Activated B cell treated with CpG ODN at 0.5 μM for 24 hours (primary cell): ENCODE measurements around the gene MED13L. TPM values are rescaled to one million over a fixed set of nuclear protein-coding genes. Genes with fewer than 3 reads are reported as not detected.

Experiments used
- ATAC-seq: fragments of 200-7000 bp; cut with Tn5 transposase; one replicate; pipeline ENCODE4 v1.10.0; 2021; ENCODE audit warnings: low read depth, mild to moderate bottlenecking, moderate library complexity
- CTCF ChIA-PET: fragments of 350-600 bp; sonication (Branson Sonifier 250); formaldehyde crosslinking; loops from one replicate; lab custom pipeline; 2021; ENCODE audit warnings: antibody characterized with exemption; lab: Charles Lee
- POLR2A ChIA-PET: fragments of 350-600 bp; sonication (Branson Sonifier 250); formaldehyde crosslinking; loops from one replicate; lab custom pipeline; 2021; ENCODE audit warnings: antibody characterized with exemption; lab: Charles Lee
- DNase-seq: peaks from one replicate; pipeline ENCODE4 v3.0.0; 2022
- H3K27ac Mint-ChIP-seq: one replicate; pipeline ENCODE4 v1.8.0; 2020; ENCODE audit warnings: mixed read lengths
- H3K27me3 Mint-ChIP-seq: one replicate; pipeline ENCODE4 v1.8.0; 2021; ENCODE audit warnings: mixed read lengths
- H3K36me3 Mint-ChIP-seq: one replicate; pipeline ENCODE4 v1.8.0; 2021; ENCODE audit warnings: low read depth, mixed read lengths
- H3K4me1 Mint-ChIP-seq: one replicate; pipeline ENCODE4 v1.8.0; 2021; ENCODE audit warnings: mixed read lengths
- H3K4me3 Mint-ChIP-seq: one replicate; pipeline ENCODE4 v1.8.0; 2020; ENCODE audit warnings: mild to moderate bottlenecking, mixed read lengths
- H3K9me3 Mint-ChIP-seq: one replicate; pipeline ENCODE4 v1.8.0; 2020; ENCODE audit warnings: mixed read lengths
- intact Hi-C: fragments of 100-400 bp; cut with micrococcal nuclease; formaldehyde crosslinking; loops from one replicate; pipeline ENCODE4 v1.15.1; 2024
- total RNA-seq: library from RNA; stranded (reverse); gene quantifications from 2 replicates; pipeline ENCODE4 v1.2.3, GENCODE V29; 2022
- TF ChIP-seq, protein P1 (sequence below): fragments of 200-600 bp; IDR thresholded peaks from one replicate; pipeline ENCODE4 v1.8.0; 2022; ENCODE audit warnings: antibody characterized with exemption, mild to moderate bottlenecking

The MED13L gene
- total RNA-seq, 1 donor from 2014 or later, result 183 TPM

- ATAC-seq (no peak), DNase-seq (no peak)
- peaks cover 58% of the 10 kb centered on the region for H3K4me1 Mint-ChIP-seq
- H3K4me3 Mint-ChIP-seq, result no peak overlapping the region
- intact Hi-C loops, result no loop called here
- H3K27ac Mint-ChIP-seq, result no peak overlapping the region
- TF ChIP-seq, protein P1, sequence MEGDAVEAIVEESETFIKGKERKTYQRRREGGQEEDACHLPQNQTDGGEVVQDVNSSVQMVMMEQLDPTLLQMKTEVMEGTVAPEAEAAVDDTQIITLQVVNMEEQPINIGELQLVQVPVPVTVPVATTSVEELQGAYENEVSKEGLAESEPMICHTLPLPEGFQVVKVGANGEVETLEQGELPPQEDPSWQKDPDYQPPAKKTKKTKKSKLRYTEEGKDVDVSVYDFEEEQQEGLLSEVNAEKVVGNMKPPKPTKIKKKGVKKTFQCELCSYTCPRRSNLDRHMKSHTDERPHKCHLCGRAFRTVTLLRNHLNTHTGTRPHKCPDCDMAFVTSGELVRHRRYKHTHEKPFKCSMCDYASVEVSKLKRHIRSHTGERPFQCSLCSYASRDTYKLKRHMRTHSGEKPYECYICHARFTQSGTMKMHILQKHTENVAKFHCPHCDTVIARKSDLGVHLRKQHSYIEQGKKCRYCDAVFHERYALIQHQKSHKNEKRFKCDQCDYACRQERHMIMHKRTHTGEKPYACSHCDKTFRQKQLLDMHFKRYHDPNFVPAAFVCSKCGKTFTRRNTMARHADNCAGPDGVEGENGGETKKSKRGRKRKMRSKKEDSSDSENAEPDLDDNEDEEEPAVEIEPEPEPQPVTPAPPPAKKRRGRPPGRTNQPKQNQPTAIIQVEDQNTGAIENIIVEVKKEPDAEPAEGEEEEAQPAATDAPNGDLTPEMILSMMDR, result no peak
- ChIA-PET CTCF (no interaction called here), POLR2A (no interaction called here)
- no peaks in the 10 kb centered on the region for H3K27me3 Mint-ChIP-seq
- no peaks in the 10 kb centered on the region for H3K36me3 Mint-ChIP-seq
- no peaks in the 10 kb centered on the region for H3K9me3 Mint-ChIP-seq
Observed at GRCh38 chr12:116169071-116169470, 108.4 kb downstream of the MED13L start.

DNA sequence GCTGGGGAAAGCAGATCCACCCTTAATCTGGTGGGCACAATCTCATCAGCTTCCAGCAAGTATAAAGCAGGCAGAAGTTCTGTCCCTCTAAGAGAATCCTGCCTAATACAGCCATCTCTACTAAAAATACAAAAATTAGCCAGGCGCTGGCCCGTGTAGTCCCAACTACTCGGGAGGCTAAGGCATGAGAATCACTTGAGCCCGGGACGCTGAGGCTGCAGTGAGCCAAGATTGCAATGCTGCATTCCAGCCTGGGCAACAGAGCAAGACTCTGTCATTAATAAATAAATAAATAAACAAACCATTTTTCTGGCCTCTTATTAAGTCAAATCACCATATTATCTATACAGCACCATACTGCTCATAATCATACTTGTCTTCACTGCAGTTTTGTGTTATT lies 111.2 kb downstream of the MED13L start:
- Mint-ChIP-seq H3K4me1 (peaks cover 44% of the 10 kb centered on the region), H3K36me3 (no peaks in the 10 kb centered on the region), H3K27ac (no peak overlapping the region), H3K4me3 (no peak overlapping the region), H3K9me3 (no peaks in the 10 kb centered on the region), H3K27me3 (no peaks in the 10 kb centered on the region)
- intact Hi-C loops, result no loop called here
- ATAC-seq, result no peak
- TF ChIP-seq, protein P1, result no peak
- ChIA-PET POLR2A (no interaction called here), CTCF (no interaction called here)
- DNase-seq, result no peak

DNA sequence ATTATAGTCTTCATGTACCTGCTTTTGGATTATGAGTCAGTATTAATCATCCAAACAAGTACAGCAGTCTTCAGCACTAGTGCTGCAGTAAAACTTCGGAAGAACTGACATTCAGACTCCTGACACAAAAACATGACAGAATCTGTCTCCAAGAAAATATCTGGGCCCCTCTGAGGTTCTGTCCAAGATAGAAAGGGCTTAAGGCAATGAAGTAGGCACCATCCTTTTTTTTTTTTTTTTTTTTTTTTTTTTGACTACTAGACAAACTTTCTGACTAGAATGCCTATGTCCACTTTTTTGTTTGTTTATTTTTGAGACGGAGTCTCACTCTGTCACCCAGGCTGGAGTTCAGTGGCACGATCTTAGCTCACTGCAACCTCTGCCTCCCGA lies 112.5 kb downstream of the MED13L start:
- Mint-ChIP-seq H3K4me1 (peaks cover 46% of the 10 kb centered on the region), H3K27me3 (no peaks in the 10 kb centered on the region), H3K9me3 (no peaks in the 10 kb centered on the region), H3K27ac (no peak overlapping the region), H3K4me3 (no peak overlapping the region), H3K36me3 (no peaks in the 10 kb centered on the region)
- ChIA-PET POLR2A (no interaction called here), CTCF (no interaction called here)
- intact Hi-C loops, result no loop called here
- ATAC-seq, result no peak
- TF ChIP-seq, protein P1, result no peak
- DNase-seq, result no peak

DNA sequence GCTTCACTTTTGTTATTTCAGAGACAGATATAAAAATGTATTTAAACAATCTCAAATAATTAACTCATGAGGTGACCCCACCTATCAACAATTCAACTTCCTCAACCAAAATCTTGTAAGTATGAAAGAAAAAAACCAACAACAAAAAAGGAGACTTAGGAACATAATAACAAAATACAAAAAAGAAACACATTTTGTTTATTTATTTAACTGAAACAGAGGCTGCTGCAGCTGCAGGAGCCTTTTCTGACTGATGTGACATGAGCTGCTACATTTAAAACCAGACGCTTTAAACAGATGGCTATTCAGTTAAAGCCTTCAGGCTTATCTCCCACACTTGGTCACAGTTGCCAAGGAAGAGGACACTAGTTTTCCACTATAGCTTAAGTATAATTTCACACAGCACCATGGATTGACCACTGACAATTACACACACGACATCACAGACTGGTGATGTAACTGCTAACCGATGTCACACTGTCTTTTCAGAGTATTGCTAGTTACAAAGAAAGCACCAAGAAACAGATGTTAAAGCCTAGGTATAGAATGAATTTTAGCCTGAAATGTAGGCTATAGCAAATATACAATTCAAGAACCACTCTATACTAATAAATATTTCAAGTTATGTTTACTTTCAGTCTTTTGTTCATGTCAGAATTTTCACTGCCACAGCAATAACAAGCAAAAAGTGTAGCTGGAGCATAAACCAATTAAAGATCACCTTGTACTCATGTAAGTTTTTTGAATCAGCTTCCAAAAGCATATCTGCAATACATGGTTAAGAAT lies 113.0 kb downstream of the MED13L start:
- Mint-ChIP-seq H3K4me1 (peaks cover 45% of the 10 kb centered on the region), H3K27ac (no peak overlapping the region), H3K9me3 (no peaks in the 10 kb centered on the region), H3K4me3 (no peak overlapping the region), H3K27me3 (no peaks in the 10 kb centered on the region), H3K36me3 (no peaks in the 10 kb centered on the region)
- ChIA-PET POLR2A (interaction anchor here (0.9 to 1.1 kb wide), 2 partner anchors 31 to 396 kb away, joined by 3 to 5 read pairs; no protein-coding TSS in a partner anchor), CTCF (no interaction called here)
- intact Hi-C loops, result no loop called here
- TF ChIP-seq, protein P1, result no peak
- DNase-seq (no peak), ATAC-seq (no peak)

DNA sequence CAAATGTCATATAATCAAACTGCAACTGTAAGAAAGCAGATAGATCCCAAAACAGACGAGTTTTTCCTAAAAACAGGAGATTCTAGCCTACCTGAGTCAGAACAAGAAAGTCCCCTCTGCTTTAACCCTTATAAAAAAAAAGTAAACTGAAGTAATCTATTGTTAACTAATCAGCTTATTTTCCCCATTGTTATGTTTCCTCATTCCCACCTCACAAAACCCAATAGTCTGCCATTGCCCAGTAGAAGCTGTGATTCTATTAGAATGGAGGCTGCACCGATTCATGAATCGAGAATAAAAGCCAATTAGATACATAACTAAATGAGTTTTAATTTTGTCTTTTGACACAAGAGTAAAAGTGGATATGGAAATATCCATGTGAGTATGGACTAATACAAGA lies 115.4 kb downstream of the MED13L start:
- TF ChIP-seq, protein P1, result no peak
- DNase-seq (no peak), ATAC-seq (no peak)
- ChIA-PET CTCF (no interaction called here), POLR2A (no interaction called here)
- Mint-ChIP-seq H3K27me3 (no peaks in the 10 kb centered on the region), H3K4me3 (no peak overlapping the region), H3K27ac (no peak overlapping the region), H3K4me1 (peaks cover 56% of the 10 kb centered on the region), H3K36me3 (no peaks in the 10 kb centered on the region), H3K9me3 (no peaks in the 10 kb centered on the region)
- intact Hi-C loops, result no loop called here
